Activated T-cell treated with anti-CD3 and anti-CD28 coated beads for 4 hours (primary cell): ENCODE measurements around the gene A2ML1.
"Not testable (repeated sequence)": the region's sequence is repeated elsewhere in the genome, so short reads cannot be mapped to it uniquely, and the experiment has no call there.

Experiments
- DNase-seq: peaks from one replicate; pipeline ENCODE4 v3.0.0-alpha.2; 2020

A2ML1 gene

DNA sequence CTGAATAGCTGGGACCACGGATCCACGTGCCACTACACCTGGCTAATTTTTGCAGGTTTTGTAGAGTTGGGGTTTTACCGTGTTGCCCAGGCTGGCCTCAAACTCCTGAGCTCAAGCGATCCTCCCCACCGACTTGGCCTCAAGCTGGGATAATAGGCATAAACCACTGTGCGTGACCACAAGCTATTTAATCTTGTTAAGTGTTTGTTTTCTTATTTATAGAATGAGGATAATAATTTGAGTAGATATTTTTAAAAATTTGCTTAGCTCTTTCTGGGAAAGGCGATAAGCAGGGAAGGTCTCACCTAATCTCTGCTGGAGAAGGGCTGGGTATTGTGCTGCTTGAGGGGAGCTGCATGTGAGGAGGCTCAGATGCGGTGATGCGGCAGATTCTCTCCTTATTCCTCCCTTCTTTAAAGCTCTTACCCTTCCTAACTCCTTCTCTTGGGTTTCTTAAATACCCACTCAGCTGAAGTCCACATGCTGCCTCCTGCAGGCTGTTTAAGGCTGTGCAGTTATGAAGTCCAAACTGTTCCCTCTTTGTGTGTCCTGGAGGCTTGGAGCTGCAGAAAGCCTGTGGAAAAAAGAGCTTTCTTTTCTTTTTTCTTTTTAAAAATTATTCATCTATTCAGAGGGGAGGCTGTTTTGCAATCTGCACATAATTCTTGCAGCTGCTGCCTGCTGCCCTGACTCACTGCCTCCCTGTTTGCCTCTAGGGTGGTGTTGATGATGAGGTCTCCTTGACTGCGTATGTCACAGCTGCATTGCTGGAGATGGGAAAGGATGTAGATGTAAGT is 37.9 kb downstream of the A2ML1 start:
- no peak for DNase-seq

DNA sequence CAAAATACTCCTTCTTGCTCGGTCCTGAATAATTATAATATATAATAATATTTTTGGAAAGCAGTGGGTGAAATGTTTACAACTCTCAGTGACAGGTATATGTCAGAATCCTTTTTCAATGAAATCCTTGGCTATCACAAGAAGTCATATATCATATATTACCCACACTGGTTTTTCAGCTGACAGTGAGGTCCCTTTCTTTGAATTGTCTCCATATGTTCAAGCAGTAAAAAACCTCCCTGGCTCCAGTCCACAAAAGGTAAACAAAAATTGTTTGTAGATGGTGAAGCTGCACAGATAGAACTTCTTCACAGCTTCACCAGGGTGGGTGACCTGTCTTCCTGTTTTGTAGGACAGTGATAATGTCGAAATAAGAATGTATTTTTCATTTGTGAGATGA is 44.0 kb downstream of the A2ML1 start:
- no peak for DNase-seq

DNA sequence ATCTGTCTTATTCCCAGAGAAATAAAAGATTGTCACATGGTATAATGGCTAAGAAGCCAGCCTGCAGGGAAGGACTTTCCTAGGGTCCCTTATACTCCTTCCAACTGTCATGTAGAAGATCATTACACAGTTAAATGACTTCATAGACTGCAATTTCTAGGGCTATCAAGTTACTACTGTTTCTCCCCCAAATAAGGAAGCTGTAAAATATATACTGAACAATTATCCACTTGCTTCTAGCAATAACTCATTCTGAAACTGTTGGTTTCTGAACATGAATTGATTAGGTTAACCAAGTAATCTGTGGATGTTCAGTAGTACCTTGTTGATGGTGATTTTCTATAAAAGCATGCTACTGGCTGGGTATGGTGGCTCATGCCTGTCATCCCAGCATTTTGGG is 44.6 kb downstream of the A2ML1 start:
- DNase-seq: no peak

DNA sequence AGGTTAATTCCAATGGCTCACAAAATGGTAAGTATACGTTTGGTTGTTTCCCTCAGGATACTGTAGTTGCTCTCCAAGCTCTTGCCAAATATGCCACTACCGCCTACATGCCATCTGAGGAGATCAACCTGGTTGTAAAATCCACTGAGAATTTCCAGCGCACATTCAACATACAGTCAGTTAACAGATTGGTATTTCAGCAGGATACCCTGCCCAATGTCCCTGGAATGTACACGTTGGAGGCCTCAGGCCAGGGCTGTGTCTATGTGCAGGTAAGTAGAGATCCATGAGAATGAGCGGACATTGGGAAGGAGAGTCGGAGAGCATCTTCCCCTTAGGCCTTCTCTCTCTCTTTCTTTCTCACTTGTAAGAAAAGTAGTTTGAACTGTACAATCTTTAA is 45.4 kb downstream of the A2ML1 start:
- DNase-seq: no peak

DNA sequence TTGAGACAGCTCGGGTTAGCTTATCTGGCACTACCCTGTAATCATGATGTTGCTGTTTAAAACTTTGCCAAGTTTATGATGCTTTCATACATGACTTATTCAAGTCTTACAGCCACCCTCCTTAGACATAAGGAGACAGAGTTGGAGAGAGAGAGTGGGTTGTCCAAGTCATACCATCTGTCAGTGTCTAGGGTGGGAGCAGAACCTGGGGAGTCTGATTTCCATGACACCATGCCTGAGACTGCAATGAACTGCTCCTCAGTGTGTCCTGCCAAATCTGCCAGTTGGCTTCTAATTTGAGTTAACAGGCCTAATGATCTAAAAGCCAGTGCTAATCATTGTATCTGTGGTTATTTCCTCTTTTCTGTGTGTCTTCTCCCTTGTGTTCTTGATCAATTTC is 48.2 kb downstream of the A2ML1 start:
- DNase-seq: no peak

DNA sequence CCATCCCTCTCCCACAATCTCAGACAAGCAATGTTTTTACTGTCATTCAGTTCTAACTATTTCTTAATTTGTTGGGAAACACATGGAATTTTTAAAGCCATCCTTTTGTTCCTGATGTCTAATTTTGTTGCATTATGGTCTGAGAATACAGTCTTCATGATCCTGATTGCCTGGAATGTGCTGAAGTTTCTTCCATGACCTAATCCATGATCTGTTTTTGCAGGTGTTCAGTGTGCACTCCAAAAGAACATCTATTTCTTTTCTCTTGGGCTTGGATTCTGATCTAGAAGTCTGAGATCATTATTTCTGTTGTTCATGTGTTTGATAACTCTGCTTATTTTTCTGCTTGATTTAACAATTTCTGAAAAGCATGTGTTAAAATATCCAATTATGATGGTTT is 48.6 kb downstream of the A2ML1 start:
- DNase-seq: no peak

DNA sequence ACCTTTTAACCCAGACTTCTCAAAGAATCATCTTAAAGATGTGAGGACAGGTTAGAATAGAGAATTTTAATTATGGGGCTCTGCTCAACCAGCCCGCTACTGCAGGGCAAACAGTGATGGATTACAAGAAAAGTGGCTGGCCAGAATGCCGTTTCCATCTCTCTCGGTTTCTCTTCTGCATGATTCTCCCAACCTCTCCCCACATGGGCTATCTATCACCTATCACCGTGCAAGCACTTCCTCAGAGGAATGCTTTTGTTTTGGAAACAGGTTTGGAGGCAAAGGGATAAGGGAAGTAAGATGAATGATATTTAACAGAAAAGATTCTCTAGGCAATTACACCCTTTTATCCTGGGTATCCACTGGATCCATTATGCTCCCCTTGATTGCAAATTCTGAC is 54.5 kb downstream of the A2ML1 start:
- DNase-seq: no peak

DNA sequence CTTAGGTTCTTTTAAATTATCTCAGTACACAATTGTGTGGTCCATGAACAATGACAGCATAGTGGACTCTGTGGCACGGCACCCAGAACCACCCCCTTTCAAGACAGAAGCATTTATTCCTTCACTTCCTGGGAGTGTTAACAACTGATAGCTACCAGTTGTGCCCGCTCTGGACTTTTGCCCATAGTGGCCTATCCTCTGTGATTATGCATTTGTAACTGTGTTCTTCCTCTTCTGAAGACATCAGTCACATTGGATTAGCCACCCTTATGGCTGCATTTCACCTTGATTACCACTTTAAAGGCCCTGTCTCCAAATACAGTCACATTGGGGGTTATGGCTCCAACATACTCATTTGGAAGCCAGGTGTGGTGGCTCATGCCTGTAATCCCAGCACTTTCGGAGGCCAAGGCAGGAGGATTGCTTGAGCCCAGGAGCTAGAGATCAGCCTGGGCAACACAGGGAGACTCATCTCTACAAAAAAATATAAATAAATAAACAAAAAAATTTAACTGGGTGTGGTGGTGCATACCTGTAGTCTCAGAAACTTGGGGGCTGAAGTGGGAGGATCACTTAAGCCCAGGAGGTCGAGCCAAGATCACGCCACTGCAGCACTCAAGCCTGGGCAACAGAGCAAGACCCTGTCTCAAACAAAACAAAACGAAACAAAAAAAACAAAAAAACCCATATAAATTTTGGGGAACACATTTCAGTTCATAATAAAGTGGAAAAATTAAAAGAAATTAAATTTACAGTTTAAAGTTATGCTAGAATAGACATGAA is 64.3 kb downstream of the A2ML1 start:
- no peak for DNase-seq

DNA sequence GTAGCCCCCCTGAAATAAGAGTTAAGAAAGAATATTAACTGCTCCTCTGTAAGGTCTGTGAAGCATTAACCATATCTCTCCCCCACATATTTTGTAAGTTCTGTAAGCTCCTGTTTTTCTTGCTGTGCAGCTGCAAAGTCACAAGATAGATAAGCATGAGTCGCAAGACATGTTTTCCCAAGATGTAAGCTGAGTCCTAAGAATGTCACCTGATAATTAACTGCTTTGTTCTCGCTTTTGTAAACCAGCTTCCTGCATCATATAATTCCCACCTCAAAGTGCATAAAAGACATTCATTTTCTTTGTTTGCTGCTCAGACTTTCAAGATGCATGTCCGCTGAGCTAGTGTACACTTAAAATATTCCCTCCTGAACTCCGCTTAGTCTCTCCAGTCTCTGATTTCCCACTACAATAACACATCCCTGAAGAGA is 64.9 kb downstream of the A2ML1 start:
- no peak for DNase-seq

- peak; percentile 58 for DNase-seq
These were observed 68.1 kb downstream of the A2ML1 start for GRCh38 chr12:8890313-8891085.

DNA sequence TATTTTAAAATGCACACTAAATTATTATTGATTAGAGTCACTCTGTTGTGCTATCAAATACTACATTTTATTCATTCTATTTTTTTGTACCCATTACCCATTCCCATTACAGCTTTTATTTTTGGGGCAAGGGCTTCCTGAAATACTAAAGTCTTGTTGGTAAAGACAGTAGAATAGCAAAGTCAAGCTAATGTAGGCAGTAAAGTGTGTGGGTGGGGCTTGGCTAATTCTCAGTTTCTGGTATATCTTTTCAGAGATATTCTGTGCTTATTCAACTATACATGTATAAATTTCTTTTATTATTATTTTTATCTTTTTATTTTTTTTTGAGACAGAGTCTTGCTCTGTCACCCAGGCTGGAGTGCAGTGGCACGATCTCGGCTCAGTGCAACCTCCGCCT is 69.6 kb downstream of the A2ML1 start:
- no peak for DNase-seq

- no peak for DNase-seq
These were observed 72.0 kb downstream of the A2ML1 start for GRCh38 chr12:8894378-8894777.

DNA sequence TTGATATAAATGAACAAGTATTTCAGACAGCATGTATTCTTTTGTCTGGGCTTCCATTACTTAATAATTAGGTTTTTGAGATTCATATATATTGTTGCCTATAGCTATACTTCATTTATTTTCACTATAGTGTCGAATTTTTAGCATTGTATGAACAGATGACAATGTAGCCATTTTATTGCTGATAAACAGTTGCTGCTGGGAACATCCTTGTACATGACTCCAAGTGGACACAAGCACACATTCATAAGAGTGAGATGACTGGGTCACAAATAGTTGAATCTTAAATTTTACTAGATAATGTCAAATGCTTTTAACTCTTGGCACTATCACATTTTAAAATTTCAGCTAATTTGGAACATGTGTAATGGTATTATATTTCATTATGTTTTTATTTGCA is 72.6 kb downstream of the A2ML1 start:
- no peak for DNase-seq

- no peak for DNase-seq
These were observed 74.7 kb downstream of the A2ML1 start for GRCh38 chr12:8897081-8897480.

- no peak for DNase-seq
These were observed 77.4 kb downstream of the A2ML1 start for GRCh38 chr12:8899830-8900229.

- not testable (repeated sequence) for DNase-seq
These were observed 80.3 kb downstream of the A2ML1 start for GRCh38 chr12:8902703-8903102.

DNA sequence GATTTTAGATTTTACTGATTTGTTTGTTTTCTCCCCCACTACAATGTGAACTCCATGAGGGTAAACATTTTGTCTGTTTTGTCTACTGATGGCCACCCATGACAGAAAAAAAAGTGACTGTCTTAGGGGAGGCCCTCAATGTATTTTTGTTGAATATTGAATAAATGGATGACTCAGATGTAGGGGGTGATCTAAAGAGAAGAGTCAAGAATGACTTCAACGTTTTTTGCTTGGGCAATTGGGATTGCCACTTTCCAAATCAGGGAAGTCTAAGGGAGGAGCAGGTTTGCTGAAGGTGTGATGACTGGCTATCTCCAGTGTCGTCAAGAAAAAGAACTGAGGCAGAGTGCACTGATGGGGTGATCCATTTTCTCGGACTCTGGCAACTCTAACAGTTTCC is 81.2 kb downstream of the A2ML1 start:
- no peak for DNase-seq

GRCh38 chr12:8904665-8905064 is 82.2 kb downstream of the A2ML1 start:
- DNase-seq: no peak

DNA sequence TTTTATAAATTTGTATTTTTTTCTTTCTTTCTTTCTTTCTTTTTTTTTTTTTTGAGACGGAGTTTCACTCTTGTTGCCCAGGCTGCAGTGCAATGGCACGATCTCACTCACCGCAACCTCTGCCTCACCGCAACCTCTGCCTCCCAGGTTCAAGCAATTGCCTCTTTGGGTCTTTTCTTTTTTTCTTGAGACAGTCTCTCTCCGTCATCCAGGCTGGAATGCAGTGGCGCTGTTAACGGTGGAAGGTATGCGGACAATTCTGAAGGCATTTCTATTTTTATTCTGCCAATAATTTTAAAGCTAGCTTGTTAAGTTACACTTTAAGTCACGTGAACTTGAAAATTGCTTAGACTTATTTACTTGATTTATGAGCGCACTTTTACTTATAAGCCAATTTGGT is 83.1 kb downstream of the A2ML1 start:
- DNase-seq: no peak

GRCh38 chr12:8906266-8907180 is 84.1 kb downstream of the A2ML1 start:
- no peak for DNase-seq

DNA sequence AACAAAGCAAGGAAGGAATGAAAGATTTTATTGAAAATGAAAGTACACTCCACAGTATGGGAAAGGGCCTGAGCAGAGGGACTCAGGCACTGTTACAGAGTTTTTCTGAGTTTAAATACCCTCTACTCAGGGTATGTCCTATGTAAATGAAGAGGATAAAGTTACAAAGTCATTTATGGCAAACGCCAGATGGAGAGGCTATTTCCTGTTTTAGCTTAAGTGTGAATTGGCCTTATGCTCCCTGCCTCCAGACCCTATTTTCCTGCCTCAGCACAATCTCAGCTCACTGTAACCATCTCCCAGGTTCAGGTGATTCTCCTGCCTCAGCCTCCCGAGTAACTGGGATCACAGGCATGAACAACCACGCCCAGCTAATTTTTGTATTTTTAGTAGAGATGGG is 85.1 kb downstream of the A2ML1 start:
- DNase-seq: no peak

DNA sequence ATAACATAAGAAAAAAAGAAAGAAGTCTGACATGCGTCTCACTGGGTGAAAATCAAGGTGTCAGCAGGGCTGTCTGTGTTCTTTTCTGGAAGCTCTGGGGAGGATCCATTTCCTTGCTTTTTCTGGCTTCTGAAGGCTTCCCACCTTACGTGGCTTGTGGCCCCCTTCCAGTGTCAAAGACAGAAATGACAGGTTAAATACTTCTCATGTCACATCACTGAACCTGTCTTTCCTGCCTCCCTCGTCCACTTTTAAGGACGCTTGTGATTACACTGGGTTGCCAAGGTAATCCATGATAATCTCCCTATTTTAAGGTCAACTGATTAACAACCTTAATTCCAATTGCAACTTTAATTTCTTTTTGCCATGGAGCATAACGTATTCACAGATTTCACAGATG is 87.3 kb downstream of the A2ML1 start:
- DNase-seq: no peak
